ENCODE data around the gene TBC1D5.

DNA sequence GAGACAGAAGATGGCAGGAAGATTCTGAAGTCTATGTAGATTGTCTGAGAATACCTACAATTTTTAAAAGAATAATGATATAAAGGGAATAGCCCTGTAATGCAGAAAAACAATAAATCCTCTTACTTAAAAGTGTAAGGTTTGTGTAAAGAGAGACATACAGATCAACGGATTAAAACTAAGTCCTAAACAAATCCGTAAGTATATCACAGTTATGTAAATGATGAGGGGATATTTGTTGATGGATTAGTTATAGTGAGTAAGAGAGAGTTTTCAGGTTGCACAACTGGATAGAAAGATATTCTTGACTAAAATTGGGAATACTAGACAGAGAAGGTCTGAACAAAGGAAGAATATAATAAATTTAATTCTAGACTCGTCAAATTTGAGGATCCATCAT, 179.6 kb downstream of the TBC1D5 start:
- TF ChIP-seq, protein P1, sequence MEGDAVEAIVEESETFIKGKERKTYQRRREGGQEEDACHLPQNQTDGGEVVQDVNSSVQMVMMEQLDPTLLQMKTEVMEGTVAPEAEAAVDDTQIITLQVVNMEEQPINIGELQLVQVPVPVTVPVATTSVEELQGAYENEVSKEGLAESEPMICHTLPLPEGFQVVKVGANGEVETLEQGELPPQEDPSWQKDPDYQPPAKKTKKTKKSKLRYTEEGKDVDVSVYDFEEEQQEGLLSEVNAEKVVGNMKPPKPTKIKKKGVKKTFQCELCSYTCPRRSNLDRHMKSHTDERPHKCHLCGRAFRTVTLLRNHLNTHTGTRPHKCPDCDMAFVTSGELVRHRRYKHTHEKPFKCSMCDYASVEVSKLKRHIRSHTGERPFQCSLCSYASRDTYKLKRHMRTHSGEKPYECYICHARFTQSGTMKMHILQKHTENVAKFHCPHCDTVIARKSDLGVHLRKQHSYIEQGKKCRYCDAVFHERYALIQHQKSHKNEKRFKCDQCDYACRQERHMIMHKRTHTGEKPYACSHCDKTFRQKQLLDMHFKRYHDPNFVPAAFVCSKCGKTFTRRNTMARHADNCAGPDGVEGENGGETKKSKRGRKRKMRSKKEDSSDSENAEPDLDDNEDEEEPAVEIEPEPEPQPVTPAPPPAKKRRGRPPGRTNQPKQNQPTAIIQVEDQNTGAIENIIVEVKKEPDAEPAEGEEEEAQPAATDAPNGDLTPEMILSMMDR (IDR thresholded peaks at IDR 0.05): no peak
- no peak for TF ChIP-seq EZH2 (IDR thresholded peaks at IDR 0.05; ENCODE audit: borderline replicate concordance, insufficient read depth, low read depth, low read length, poor library complexity, severe bottlenecking)

Measured in B cell (primary cell).